ENCODE results near the gene RNF32.
"Not testable (repeated sequence)": the region's sequence is repeated elsewhere in the genome, so short reads cannot be mapped to it uniquely, and the experiment has no call there.

Gene RNF32

DNA sequence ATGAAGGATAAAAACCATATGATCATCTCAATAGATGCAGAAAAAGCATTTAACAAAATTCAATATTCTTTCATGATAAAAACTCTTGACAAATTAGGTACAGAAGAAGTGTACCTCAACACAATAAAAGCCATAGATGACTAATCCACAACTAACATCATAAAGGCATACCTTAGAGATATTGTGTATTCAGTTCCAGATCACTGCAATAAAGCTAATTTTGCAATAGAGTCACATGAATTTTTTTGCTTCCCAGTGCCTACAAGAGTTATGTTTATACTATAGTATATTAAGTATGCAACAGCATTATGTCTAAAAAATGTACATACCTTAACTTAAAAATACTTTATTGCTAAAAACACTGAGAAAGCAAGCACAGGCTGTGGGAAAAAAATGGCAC, 18.9 kb upstream of the RNF32 start:
- H3K27ac Mint-ChIP-seq = no peak overlapping the region
- no peak overlapping the region for H3K4me3 Mint-ChIP-seq
- H3K27me3 Mint-ChIP-seq = peaks cover 44% of the 10 kb centered on the region
- H3K9me3 Mint-ChIP-seq = peaks cover 10% of the 10 kb centered on the region
- peaks cover 11% of the 10 kb centered on the region for H3K4me1 Mint-ChIP-seq (ENCODE audit: low read depth)
- no peaks in the 10 kb centered on the region for H3K36me3 Mint-ChIP-seq (ENCODE audit: low read depth)

- Mint-ChIP-seq H3K36me3 (ENCODE audit: low read depth) (no peaks in the 10 kb centered on the region), H3K27ac (no peak overlapping the region), H3K9me3 (peaks cover 22% of the 10 kb centered on the region), H3K4me3 (no peak overlapping the region), H3K27me3 (peaks cover 18% of the 10 kb centered on the region), H3K4me1 (ENCODE audit: low read depth) (peaks cover 4% of the 10 kb centered on the region)
Observed at GRCh38 chr7:156625580-156625979, 15.0 kb upstream of the RNF32 start.

GRCh38 chr7:156626220-156626895, 14.2 kb upstream of the RNF32 start:
- peaks cover 4% of the 10 kb centered on the region for H3K4me1 Mint-ChIP-seq (ENCODE audit: low read depth)
- no peaks in the 10 kb centered on the region for H3K36me3 Mint-ChIP-seq (ENCODE audit: low read depth)
- H3K27me3 Mint-ChIP-seq = peaks cover 13% of the 10 kb centered on the region
- no peak overlapping the region for H3K4me3 Mint-ChIP-seq
- no peak overlapping the region for H3K27ac Mint-ChIP-seq
- peaks cover 17% of the 10 kb centered on the region for H3K9me3 Mint-ChIP-seq

DNA sequence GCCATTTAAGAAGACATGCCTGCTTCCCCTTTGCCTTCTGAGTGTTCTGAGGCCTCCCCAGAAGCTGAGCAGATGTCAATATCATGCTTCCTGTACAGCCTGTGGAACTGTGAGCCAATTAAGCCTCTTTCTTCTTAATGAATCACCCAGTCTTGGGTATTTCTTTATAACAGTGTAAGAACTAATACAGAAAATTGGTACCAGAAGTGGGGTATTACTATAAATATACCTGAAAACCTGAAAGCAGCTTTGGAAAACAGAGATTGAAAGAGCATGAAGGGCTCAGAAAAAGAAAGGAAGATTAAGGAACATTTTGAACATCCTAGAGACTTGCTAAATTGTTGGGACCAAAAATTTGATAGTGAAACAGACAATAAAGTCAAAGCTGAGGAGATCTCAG, 12.0 kb upstream of the RNF32 start:
- H3K36me3 Mint-ChIP-seq (ENCODE audit: low read depth) = no peaks in the 10 kb centered on the region
- peaks cover 14% of the 10 kb centered on the region for H3K9me3 Mint-ChIP-seq
- H3K4me3 Mint-ChIP-seq = no peak overlapping the region
- H3K27ac Mint-ChIP-seq = no peak overlapping the region
- H3K4me1 Mint-ChIP-seq (ENCODE audit: low read depth) = peaks cover 4% of the 10 kb centered on the region
- H3K27me3 Mint-ChIP-seq = no peaks in the 10 kb centered on the region

GRCh38 chr7:156629873-156630272, 10.7 kb upstream of the RNF32 start:
- no peaks in the 10 kb centered on the region for H3K27me3 Mint-ChIP-seq
- H3K27ac Mint-ChIP-seq = no peak overlapping the region
- no peaks in the 10 kb centered on the region for H3K36me3 Mint-ChIP-seq (ENCODE audit: low read depth)
- H3K4me3 Mint-ChIP-seq = no peak overlapping the region
- peaks cover 4% of the 10 kb centered on the region for H3K4me1 Mint-ChIP-seq (ENCODE audit: low read depth)
- H3K9me3 Mint-ChIP-seq = peaks cover 14% of the 10 kb centered on the region

GRCh38 chr7:156634117-156634516, 6.5 kb upstream of the RNF32 start:
- Mint-ChIP-seq H3K4me1 (ENCODE audit: low read depth) (no peaks in the 10 kb centered on the region), H3K27ac (no peak overlapping the region), H3K9me3 (peaks cover 3% of the 10 kb centered on the region), H3K36me3 (ENCODE audit: low read depth) (peaks cover 8% of the 10 kb centered on the region), H3K4me3 (no peak overlapping the region), H3K27me3 (peaks cover 1% of the 10 kb centered on the region)

DNA sequence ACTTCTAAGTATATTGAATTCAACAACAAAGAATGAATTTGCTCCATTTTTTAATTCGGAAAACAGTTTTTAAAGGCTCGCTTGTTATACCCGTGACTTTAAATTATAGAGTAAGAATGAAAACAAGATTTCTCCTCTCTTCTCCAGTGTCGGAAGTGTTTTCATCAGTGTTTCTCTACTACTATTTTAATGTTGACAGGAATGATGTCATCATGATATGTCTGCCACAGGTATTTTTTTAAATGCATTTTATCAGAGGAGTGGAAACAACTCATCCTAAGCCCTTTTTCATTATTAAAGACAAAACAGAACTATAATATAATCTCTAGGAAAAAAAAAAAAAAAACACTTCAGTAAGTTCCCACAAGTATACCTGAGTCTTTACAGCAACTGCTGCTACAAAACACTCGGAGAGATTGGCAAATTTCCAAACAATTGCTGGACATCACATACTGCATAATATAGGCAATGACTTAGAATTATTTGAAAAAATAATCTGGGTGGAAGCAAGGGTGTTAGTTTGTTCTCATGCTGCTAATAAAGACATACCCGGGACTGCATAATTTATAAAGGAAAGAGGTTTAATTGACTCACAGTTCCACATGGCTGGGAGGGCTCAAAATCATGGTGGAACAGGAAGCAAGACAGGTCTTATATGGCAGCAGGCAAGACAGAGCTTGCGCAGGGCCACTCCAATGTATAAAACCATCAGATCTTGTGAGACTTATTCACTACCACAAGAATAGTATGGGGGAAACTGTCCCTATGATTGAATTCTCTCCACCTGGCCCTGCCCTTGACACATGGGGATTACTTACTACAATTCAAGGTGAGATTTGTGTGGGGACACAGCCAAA, 4.8 kb upstream of the RNF32 start:
- peaks cover 6% of the 10 kb centered on the region for H3K27me3 Mint-ChIP-seq
- peaks cover 13% of the 10 kb centered on the region for H3K36me3 Mint-ChIP-seq (ENCODE audit: low read depth)
- H3K4me1 Mint-ChIP-seq (ENCODE audit: low read depth) = peaks cover 8% of the 10 kb centered on the region
- H3K27ac Mint-ChIP-seq = no peak overlapping the region
- H3K9me3 Mint-ChIP-seq = peaks cover 6% of the 10 kb centered on the region
- no peak overlapping the region for H3K4me3 Mint-ChIP-seq

- Mint-ChIP-seq H3K27me3 (peaks cover 15% of the 10 kb centered on the region), H3K4me1 (ENCODE audit: low read depth) (peaks cover 17% of the 10 kb centered on the region), H3K36me3 (ENCODE audit: low read depth) (peaks cover 13% of the 10 kb centered on the region)
- H3K9me3 Mint-ChIP-seq, H3K4me3 Mint-ChIP-seq, H3K27ac Mint-ChIP-seq: not testable (repeated sequence)
Observed at GRCh38 chr7:156637093-156637492, 3.5 kb upstream of the RNF32 start.

DNA sequence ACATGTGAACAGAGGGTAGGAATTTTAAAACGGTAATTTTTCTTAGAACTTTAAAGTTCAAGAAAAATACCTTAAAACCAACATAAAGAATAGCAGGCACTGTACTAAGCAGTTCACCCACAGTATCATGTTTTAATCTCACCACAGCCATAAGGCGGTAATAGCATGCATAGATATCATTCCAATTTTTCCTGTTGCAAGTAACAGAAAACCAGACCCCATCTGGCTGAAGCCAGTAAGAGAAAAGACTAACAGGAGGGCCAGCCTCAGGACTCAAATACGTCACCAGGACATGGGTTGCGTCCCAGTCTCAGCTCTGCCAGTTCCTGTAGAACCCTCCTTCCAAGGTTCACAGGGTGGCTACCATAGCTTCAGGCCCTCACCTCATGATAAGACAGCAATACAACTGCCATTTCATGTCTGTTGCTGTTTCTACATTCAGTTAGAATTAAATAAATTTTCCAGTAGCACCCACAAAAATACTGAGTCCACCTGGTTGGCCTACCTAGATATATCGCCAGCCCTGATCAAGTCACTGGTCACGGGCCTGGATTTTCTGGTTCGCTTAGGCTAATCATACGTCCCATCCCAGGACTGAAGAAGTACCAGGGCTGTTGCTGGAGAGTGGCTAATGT, 2.0 kb upstream of the RNF32 start:
- H3K4me1 Mint-ChIP-seq (ENCODE audit: low read depth) = peaks cover 17% of the 10 kb centered on the region
- H3K36me3 Mint-ChIP-seq (ENCODE audit: low read depth) = peaks cover 13% of the 10 kb centered on the region
- peaks cover 6% of the 10 kb centered on the region for H3K9me3 Mint-ChIP-seq
- H3K27ac Mint-ChIP-seq = no peak overlapping the region
- H3K4me3 Mint-ChIP-seq = no peak overlapping the region
- peaks cover 23% of the 10 kb centered on the region for H3K27me3 Mint-ChIP-seq

DNA sequence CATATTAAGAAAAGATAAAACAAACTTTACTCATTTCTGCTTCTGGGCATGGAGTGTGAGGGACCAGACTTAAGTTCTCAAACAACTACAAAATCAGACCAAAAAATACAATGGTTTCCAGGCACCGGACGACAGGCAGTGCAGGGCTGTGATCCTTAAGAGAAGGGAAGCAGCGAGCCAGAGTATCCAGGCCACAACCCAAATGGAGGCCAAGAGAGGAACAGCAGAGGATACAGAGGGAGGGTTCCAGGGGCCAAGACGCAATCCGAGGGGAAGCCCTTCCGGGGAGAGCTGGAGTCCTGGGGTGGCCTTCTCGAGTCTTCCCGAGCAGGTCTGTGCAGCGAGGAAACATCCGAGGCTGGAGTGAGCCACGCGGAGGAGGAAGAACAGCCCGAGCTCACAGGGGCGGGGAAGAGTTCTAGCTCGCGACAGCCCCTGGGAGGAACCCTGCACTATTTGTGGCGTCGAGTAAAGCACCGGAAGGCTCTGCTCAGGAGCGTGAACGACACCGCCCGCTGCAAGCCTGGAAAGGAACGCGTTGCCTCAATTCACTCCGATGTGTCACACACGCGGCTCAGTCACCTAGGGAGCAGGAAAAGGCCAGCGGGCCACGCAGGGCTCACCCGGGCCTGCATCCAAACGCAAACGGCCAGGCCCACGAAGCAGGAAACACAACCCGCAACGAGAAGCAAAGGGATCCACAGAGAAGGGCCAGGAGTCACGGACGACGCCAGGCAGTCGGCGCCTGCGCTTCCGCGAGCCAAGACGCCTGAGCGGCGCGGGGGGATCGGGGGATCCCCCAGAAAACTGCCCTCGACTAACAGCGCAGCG, 933 bp upstream of the RNF32 start:
- H3K4me1 Mint-ChIP-seq (ENCODE audit: low read depth) = peaks cover 17% of the 10 kb centered on the region
- peaks cover 33% of the 10 kb centered on the region for H3K27me3 Mint-ChIP-seq
- peaks cover 6% of the 10 kb centered on the region for H3K9me3 Mint-ChIP-seq
- peak overlapping the region; percentile 71 for H3K27ac Mint-ChIP-seq
- H3K36me3 Mint-ChIP-seq (ENCODE audit: low read depth) = peaks cover 13% of the 10 kb centered on the region
- peak overlapping the region; percentile 89 for H3K4me3 Mint-ChIP-seq

GRCh38 chr7:156640949-156641485, 443 bp downstream of the RNF32 start:
- peaks cover 46% of the 10 kb centered on the region for H3K27me3 Mint-ChIP-seq
- H3K36me3 Mint-ChIP-seq (ENCODE audit: low read depth) = peaks cover 13% of the 10 kb centered on the region
- H3K4me1 Mint-ChIP-seq (ENCODE audit: low read depth) = peaks cover 17% of the 10 kb centered on the region
- peak overlapping the region; percentile 91 for H3K27ac Mint-ChIP-seq
- peak overlapping the region; percentile 89 for H3K4me3 Mint-ChIP-seq
- peaks cover 6% of the 10 kb centered on the region for H3K9me3 Mint-ChIP-seq

DNA sequence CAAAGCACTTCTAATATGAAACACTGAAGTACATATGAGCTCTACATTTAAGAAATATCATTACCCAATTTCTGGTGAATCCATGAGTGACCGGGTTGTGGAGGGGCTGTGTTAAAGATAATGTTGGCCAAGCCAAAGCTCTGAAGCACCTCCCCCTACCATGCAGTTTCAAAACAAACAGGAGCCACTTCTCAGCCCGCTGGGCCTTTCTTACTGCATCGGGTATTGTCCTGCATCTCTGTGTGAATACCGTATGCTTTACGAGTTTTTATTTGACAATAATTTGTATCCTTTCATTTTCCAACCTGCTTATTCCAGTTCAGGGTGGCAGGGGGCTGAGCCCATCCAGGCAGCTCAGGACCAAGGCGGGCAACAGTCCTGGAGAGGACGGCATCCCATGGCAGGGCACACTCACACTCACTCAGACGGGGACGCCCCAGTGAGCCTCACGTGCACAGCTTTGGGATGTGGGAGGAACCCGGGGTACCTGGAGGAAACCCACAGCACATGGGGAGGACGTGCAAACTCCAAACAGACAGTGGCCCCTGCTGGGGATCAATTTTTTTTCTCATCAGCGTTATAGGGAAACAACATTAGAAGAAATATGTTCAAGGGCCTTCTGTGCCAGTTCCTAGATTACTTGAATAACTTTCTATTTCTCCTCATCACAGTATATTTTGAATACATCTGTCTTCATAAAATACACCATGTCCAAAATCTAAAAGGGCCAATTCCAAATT, 1.9 kb downstream of the RNF32 start:
- no peak overlapping the region for H3K4me3 Mint-ChIP-seq
- peaks cover 17% of the 10 kb centered on the region for H3K4me1 Mint-ChIP-seq (ENCODE audit: low read depth)
- peaks cover 6% of the 10 kb centered on the region for H3K9me3 Mint-ChIP-seq
- no peak overlapping the region for H3K27ac Mint-ChIP-seq
- peaks cover 10% of the 10 kb centered on the region for H3K36me3 Mint-ChIP-seq (ENCODE audit: low read depth)
- peaks cover 56% of the 10 kb centered on the region for H3K27me3 Mint-ChIP-seq

- not testable (repeated sequence) for H3K27ac Mint-ChIP-seq; H3K4me1 Mint-ChIP-seq (ENCODE audit: low read depth); H3K4me3 Mint-ChIP-seq; H3K9me3 Mint-ChIP-seq; H3K36me3 Mint-ChIP-seq (ENCODE audit: low read depth)
- H3K27me3 Mint-ChIP-seq = peaks cover 79% of the 10 kb centered on the region
Observed at GRCh38 chr7:156647330-156647729, 6.8 kb downstream of the RNF32 start.

- Mint-ChIP-seq H3K4me3 (no peak overlapping the region), H3K36me3 (ENCODE audit: low read depth) (no peaks in the 10 kb centered on the region), H3K9me3 (no peaks in the 10 kb centered on the region), H3K4me1 (ENCODE audit: low read depth) (no peaks in the 10 kb centered on the region), H3K27ac (no peak overlapping the region), H3K27me3 (peaks cover 66% of the 10 kb centered on the region)
Observed at GRCh38 chr7:156650042-156650441, 9.5 kb downstream of the RNF32 start.

Data from stimulated activated naive CD8-positive, alpha-beta T cell treated with anti-CD3 and anti-CD28 coated beads, Interleukin-15, Interleukin-2, amounts not matched to agents 100 ng/mL and 50 ng/mL, for 24 hours (primary cell).